Measurements from ENCODE around the gene EWSR1. TPM values are rescaled to one million over a fixed set of nuclear protein-coding genes. Genes with fewer than 3 reads are reported as not detected.

EWSR1 gene
- total and polyA plus RNA-seq, 2 of the 4 experiments (the other 2 are of a cell fraction) = 243 to 518 TPM

- in situ Hi-C loops (cut with MboI; ENCODE audit: low sequenced_read_pairs) = loop anchor here (25.0 kb wide), 1 partner anchor 619 kb away; no protein-coding TSS in a partner anchor
- Histone ChIP-seq H3K4ac (ENCODE audit: low read depth, low read length) (no peak overlapping the region), H3K4me2 (ENCODE audit: low read depth, low read length) (no peak overlapping the region), H3K4me3 (ENCODE audit: insufficient read depth, low read depth, low read length) (no peak overlapping the region), H3K36me3 (ENCODE audit: control insufficient read depth, insufficient read depth, low read length) (no peaks in the 10 kb centered on the region), H3K27ac (ENCODE audit: insufficient read depth, low read length) (no peak overlapping the region), H3K27me3 (ENCODE audit: control insufficient read depth, insufficient read depth, low read length) (peaks cover 2% of the 10 kb centered on the region; the same call in 1 of the 2 replicates), H4K8ac (ENCODE audit: low read depth in 2 of 2, low read length in 2 of 2) (no peak overlapping the region), H3K4me1 (ENCODE audit: control insufficient read depth, insufficient read depth, low read length) (no peaks in the 10 kb centered on the region), H4K5ac (ENCODE audit: low read depth, low read length) (no peak overlapping the region), H3K9ac (ENCODE audit: low read depth, low read length) (no peak overlapping the region), H3K9me1 (ENCODE audit: insufficient read depth, low read length) (no peaks in the 10 kb centered on the region), H2AK5ac (ENCODE audit: low read depth, low read length) (no peak overlapping the region), H3K18ac (ENCODE audit: low read depth, low read length) (no peak overlapping the region), H2BK120ac (ENCODE audit: low read depth, low read length) (no peak overlapping the region), H2AFZ (replicated peaks; ENCODE audit: low read length, poor library complexity) (no peak overlapping the region), H2BK20ac (ENCODE audit: low read depth, low read length) (no peak overlapping the region), H3K14ac (replicated peaks; ENCODE audit: low read depth, low read length) (no peak overlapping the region), H3K79me1 (ENCODE audit: low read depth in 1 of 2, low read length in 2 of 2) (no peaks in the 10 kb centered on the region), H2BK15ac (ENCODE audit: low read depth, low read length) (no peak overlapping the region), H4K20me1 (ENCODE audit: insufficient read depth, low read length) (no peaks in the 10 kb centered on the region), H3K23ac (ENCODE audit: low read depth, low read length) (no peak overlapping the region), H2AK9ac (replicated peaks; ENCODE audit: low read depth, low read length, poor library complexity) (no peak overlapping the region), H2BK5ac (ENCODE audit: low read depth, low read length, poor library complexity, severe bottlenecking) (no peak overlapping the region), H3K9me3 (ENCODE audit: control insufficient read depth, insufficient read depth, low read length) (peaks cover 2% of the 10 kb centered on the region; the same call in 1 of the 2 replicates), H4K91ac (ENCODE audit: insufficient read depth, low read depth, low read length) (no peak overlapping the region), H3K56ac (ENCODE audit: extremely low read depth, insufficient read depth, low read length) (no peak overlapping the region)
- DNase-seq (no peak), ATAC-seq (ENCODE audit: low read depth) (no peak)
- CTCF ChIA-PET = interaction anchor here (2.0 kb wide), 1 partner anchor 14 kb away, joined by 6 read pairs; no protein-coding TSS in a partner anchor
- intact Hi-C loops (cut with micrococcal nuclease) = no loop called here
- POLR2A ChIA-PET (ENCODE audit: unreplicated experiment) = no interaction called here
- TF ChIP-seq CHD1 (IDR thresholded peaks at IDR 0.05; ENCODE audit: low read depth, low read length) (no peak), BHLHE40 (IDR thresholded peaks at IDR 0.05; ENCODE audit: low read depth, low read length) (no peak), MAFK (IDR thresholded peaks at IDR 0.05; ENCODE audit: low read depth, low read length) (no peak), FOS (IDR thresholded peaks at IDR 0.05; ENCODE audit: low read depth, low read length) (no peak), RCOR1 (IDR thresholded peaks at IDR 0.05; ENCODE audit: insufficient replicate concordance, low read length) (no peak), RFX5 (IDR thresholded peaks at IDR 0.05; ENCODE audit: low read depth, low read length) (no peak), SMC3 (IDR thresholded peaks at IDR 0.05; ENCODE audit: low read depth, low read length) (no peak), USF2 (IDR thresholded peaks at IDR 0.05; ENCODE audit: low read depth, low read length) (no peak)
- TF ChIP-seq, protein P1, sequence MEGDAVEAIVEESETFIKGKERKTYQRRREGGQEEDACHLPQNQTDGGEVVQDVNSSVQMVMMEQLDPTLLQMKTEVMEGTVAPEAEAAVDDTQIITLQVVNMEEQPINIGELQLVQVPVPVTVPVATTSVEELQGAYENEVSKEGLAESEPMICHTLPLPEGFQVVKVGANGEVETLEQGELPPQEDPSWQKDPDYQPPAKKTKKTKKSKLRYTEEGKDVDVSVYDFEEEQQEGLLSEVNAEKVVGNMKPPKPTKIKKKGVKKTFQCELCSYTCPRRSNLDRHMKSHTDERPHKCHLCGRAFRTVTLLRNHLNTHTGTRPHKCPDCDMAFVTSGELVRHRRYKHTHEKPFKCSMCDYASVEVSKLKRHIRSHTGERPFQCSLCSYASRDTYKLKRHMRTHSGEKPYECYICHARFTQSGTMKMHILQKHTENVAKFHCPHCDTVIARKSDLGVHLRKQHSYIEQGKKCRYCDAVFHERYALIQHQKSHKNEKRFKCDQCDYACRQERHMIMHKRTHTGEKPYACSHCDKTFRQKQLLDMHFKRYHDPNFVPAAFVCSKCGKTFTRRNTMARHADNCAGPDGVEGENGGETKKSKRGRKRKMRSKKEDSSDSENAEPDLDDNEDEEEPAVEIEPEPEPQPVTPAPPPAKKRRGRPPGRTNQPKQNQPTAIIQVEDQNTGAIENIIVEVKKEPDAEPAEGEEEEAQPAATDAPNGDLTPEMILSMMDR (conservative IDR thresholded peaks at IDR 0.05; ENCODE audit: low read depth, low read length) = no peak
- TF ChIP-seq, protein P2, sequence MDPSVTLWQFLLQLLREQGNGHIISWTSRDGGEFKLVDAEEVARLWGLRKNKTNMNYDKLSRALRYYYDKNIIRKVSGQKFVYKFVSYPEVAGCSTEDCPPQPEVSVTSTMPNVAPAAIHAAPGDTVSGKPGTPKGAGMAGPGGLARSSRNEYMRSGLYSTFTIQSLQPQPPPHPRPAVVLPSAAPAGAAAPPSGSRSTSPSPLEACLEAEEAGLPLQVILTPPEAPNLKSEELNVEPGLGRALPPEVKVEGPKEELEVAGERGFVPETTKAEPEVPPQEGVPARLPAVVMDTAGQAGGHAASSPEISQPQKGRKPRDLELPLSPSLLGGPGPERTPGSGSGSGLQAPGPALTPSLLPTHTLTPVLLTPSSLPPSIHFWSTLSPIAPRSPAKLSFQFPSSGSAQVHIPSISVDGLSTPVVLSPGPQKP (IDR thresholded peaks at IDR 0.05; ENCODE audit: borderline replicate concordance, low read depth, low read length) = no peak
- BruUV-seq (replicated peaks) = no TSS peak
- dilution Hi-C loops (cut with HindIII; ENCODE audit: low sequenced_read_pairs, unreplicated experiment) = no loop called here
- 93% methylated on average over 3 of the region's 19 CpGs; no CpG with 5 or more reads in 1 of the 2 experiments for WGBS, 2 experiments (ENCODE audit: extremely low coverage in 2 of 2, insufficient read length in 1 of 2)
These were observed 36.8 kb upstream of the EWSR1 start for GRCh38 chr22:29230972-29231875.

All from IMR-90 (cell line).